GM12872 (cell line): ENCODE results near the gene SUV39H1.

Source experiments
- TF ChIP-seq, protein P1 (sequence below): IDR thresholded peaks from 3 replicates; pipeline ENCODE4 v1.5.1; 2011; ENCODE audit warnings: low read depth, mild to moderate bottlenecking, low read length, moderate library complexity; ENCODE audit not compliant: insufficient read depth

Gene SUV39H1

GRCh38 chrX:48737213-48737938 lies 40.8 kb downstream of the SUV39H1 start:
- TF ChIP-seq, protein P1, sequence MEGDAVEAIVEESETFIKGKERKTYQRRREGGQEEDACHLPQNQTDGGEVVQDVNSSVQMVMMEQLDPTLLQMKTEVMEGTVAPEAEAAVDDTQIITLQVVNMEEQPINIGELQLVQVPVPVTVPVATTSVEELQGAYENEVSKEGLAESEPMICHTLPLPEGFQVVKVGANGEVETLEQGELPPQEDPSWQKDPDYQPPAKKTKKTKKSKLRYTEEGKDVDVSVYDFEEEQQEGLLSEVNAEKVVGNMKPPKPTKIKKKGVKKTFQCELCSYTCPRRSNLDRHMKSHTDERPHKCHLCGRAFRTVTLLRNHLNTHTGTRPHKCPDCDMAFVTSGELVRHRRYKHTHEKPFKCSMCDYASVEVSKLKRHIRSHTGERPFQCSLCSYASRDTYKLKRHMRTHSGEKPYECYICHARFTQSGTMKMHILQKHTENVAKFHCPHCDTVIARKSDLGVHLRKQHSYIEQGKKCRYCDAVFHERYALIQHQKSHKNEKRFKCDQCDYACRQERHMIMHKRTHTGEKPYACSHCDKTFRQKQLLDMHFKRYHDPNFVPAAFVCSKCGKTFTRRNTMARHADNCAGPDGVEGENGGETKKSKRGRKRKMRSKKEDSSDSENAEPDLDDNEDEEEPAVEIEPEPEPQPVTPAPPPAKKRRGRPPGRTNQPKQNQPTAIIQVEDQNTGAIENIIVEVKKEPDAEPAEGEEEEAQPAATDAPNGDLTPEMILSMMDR = no peak

GRCh38 chrX:48737940-48738339 lies 41.4 kb downstream of the SUV39H1 start:
- TF ChIP-seq, protein P1 = no peak

GRCh38 chrX:48741834-48742233 lies 45.3 kb downstream of the SUV39H1 start:
- TF ChIP-seq, protein P1 = no peak

GRCh38 chrX:48745222-48745621 lies 48.7 kb downstream of the SUV39H1 start:
- TF ChIP-seq, protein P1 = no peak

DNA sequence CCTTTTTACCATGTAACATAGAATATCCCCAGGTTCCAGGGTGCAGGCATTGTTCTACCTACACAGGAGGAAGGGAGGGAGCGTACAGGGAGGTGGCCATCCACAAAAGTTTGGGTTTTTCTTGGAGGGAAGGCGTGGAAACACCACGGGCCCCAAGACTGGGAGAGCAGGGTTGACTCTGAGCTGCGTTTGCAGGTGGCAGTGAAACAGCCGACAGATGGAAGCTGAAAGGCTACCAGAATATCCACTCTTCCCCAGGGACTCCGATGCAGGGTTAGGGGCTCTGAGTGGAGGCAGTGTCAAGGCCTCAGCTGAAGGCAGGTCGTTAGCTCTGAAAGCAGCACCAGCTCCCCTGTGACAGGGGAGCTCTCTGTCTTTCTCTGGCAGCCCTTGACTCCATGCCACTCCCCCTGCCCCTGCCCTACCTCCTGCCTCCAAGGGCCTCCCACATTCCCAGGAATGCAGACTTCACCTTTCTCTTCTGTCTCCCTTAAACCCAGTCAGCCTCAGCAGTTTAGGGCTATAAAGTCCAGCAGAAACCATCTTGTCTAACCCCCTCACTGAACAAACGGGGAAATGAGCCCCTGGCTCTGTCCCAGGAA lies 51.0 kb downstream of the SUV39H1 start:
- TF ChIP-seq, protein P1 = no peak

GRCh38 chrX:48749182-48749581 lies 52.6 kb downstream of the SUV39H1 start:
- TF ChIP-seq, protein P1 = no peak

GRCh38 chrX:48751343-48751742 lies 54.8 kb downstream of the SUV39H1 start:
- TF ChIP-seq, protein P1 = no peak
